ENCODE results near the gene MCUB. TPM values are rescaled to one million over a fixed set of nuclear protein-coding genes. Genes with fewer than 3 reads are reported as not detected.
"Not testable (repeated sequence)": the region's sequence is repeated elsewhere in the genome, so short reads cannot be mapped to it uniquely, and the experiment has no call there.

MCUB gene
- total RNA-seq, 3 donors from 2014 or later (not counting 1 experiment from before 2014, with no cell fraction given) = 25.1 to 35.8 (median 31.1) TPM

DNA sequence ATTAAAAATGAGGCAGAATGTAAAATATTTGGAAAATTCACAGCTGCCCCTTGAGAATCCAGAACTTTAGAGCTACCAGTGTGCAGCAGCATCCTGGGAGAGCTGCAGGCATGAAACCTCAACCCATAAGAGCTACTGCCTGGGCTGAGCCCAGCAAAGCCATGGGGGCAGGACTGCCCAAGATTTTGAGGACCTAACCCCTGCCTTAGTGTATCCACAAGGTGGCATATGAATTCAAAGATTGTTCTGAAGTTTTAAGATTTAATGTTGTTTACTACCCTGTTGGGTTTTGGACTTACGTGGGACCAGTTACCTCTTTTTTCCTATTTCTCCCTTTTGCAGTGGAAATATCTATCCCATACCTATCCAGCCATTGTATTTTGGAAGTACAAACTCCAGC is 116.8 kb downstream of the MCUB start:
- Histone ChIP-seq H3K27me3 (ENCODE audit: control insufficient read depth, insufficient read depth, low read length) (no peaks in the 10 kb centered on the region), H3K9me3 (ENCODE audit: control insufficient read depth, insufficient read depth, low read length) (no peaks in the 10 kb centered on the region), H3K27ac (ENCODE audit: low read length) (no peak overlapping the region), H3K36me3 (ENCODE audit: control insufficient read depth, insufficient read depth, low read length) (no peaks in the 10 kb centered on the region), H3K4me3 (ENCODE audit: low read length) (no peak overlapping the region), H3K4me1 (ENCODE audit: control insufficient read depth, insufficient read depth, low read length) (no peaks in the 10 kb centered on the region)
- no CpG with 5 or more reads among the region's 1 CpG for WGBS (ENCODE audit: insufficient coverage)
- intact Hi-C loops (cut with micrococcal nuclease) = no loop called here
- DNase-seq = no peak
- H3K4me1 Mint-ChIP-seq = peaks cover 4 to 14% of the 10 kb centered on the region in 2 donors
- H3K4me3 Mint-ChIP-seq = no peak overlapping the region
- H3K36me3 Mint-ChIP-seq = no peaks in the 10 kb centered on the region
- TF ChIP-seq, protein P1, sequence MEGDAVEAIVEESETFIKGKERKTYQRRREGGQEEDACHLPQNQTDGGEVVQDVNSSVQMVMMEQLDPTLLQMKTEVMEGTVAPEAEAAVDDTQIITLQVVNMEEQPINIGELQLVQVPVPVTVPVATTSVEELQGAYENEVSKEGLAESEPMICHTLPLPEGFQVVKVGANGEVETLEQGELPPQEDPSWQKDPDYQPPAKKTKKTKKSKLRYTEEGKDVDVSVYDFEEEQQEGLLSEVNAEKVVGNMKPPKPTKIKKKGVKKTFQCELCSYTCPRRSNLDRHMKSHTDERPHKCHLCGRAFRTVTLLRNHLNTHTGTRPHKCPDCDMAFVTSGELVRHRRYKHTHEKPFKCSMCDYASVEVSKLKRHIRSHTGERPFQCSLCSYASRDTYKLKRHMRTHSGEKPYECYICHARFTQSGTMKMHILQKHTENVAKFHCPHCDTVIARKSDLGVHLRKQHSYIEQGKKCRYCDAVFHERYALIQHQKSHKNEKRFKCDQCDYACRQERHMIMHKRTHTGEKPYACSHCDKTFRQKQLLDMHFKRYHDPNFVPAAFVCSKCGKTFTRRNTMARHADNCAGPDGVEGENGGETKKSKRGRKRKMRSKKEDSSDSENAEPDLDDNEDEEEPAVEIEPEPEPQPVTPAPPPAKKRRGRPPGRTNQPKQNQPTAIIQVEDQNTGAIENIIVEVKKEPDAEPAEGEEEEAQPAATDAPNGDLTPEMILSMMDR (IDR thresholded peaks at IDR 0.05) = no peak
- ATAC-seq = no peak
- no peak overlapping the region for H3K27ac Mint-ChIP-seq
- H3K27me3 Mint-ChIP-seq (ENCODE audit: low read depth in 2 of 2) = no peaks in the 10 kb centered on the region
- H3K9me3 Mint-ChIP-seq = no peaks in the 10 kb centered on the region

DNA sequence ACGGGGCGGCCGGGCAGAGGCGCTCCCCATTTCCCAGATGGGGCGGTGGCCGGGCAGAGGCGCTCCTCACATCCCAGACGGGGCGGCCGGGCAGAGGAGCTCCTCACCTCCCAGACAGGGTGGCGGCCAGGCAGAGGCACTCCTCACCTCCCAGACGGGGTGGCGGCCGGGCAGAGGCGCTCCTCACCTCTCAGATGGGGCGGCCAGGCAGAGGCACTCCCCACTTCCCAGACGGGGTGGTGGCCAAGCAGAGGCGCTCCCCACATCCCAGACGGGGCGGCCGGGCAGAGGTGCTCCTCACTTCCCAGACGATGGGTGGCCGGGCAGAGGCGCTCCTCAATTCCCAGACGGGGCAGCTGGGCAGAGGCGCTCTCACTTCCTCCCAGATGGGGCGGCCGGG is 118.4 kb downstream of the MCUB start:
- H3K36me3 Mint-ChIP-seq; DNase-seq; H3K36me3 ChIP-seq (ENCODE audit: control insufficient read depth, insufficient read depth, low read length); H3K27ac Mint-ChIP-seq; H3K4me3 Mint-ChIP-seq; H3K9me3 ChIP-seq (ENCODE audit: control insufficient read depth, insufficient read depth, low read length); H3K9me3 Mint-ChIP-seq; H3K27me3 Mint-ChIP-seq (ENCODE audit: low read depth in 2 of 2); H3K27me3 ChIP-seq (ENCODE audit: control insufficient read depth, insufficient read depth, low read length); ATAC-seq; intact Hi-C loops (cut with micrococcal nuclease); H3K4me3 ChIP-seq (ENCODE audit: low read length); H3K4me1 ChIP-seq (ENCODE audit: control insufficient read depth, insufficient read depth, low read length); H3K27ac ChIP-seq (ENCODE audit: low read length): not testable (repeated sequence)
- H3K4me1 Mint-ChIP-seq = peaks cover 4 to 14% of the 10 kb centered on the region in 2 donors
- 97% methylated on average over 28 of the region's 28 CpGs for WGBS (ENCODE audit: insufficient coverage)

DNA sequence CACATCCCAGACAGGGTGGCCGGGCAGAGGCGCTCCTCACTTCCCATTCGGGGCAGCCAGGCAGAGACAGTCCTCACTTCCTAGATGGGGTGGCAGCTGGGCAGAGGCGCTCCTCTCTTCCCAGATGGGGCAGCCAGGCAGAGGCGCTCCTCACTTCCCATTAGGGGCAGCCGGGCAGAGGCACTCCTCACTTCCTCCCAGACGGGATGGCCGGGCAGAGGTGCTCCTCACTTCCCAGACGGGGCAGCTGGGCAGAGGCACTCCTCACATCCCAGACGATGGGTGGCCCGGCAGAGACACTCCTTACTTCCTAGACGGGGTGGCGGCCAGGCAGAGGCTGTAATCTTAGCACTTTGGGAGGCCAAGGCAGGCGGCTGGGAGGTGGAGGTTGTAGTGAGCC is 118.9 kb downstream of the MCUB start:
- H3K9me3 ChIP-seq (ENCODE audit: control insufficient read depth, insufficient read depth, low read length); H3K27me3 Mint-ChIP-seq (ENCODE audit: low read depth in 2 of 2); H3K27ac Mint-ChIP-seq; H3K4me1 ChIP-seq (ENCODE audit: control insufficient read depth, insufficient read depth, low read length); H3K36me3 ChIP-seq (ENCODE audit: control insufficient read depth, insufficient read depth, low read length); intact Hi-C loops (cut with micrococcal nuclease); DNase-seq; H3K4me3 ChIP-seq (ENCODE audit: low read length); H3K27me3 ChIP-seq (ENCODE audit: control insufficient read depth, insufficient read depth, low read length); H3K36me3 Mint-ChIP-seq; H3K27ac ChIP-seq (ENCODE audit: low read length); ATAC-seq; H3K9me3 Mint-ChIP-seq; H3K4me3 Mint-ChIP-seq: not testable (repeated sequence)
- WGBS (ENCODE audit: insufficient coverage) = 99% methylated on average over 12 of the region's 14 CpGs
- peaks cover 4 to 14% of the 10 kb centered on the region in 2 donors for H3K4me1 Mint-ChIP-seq

DNA sequence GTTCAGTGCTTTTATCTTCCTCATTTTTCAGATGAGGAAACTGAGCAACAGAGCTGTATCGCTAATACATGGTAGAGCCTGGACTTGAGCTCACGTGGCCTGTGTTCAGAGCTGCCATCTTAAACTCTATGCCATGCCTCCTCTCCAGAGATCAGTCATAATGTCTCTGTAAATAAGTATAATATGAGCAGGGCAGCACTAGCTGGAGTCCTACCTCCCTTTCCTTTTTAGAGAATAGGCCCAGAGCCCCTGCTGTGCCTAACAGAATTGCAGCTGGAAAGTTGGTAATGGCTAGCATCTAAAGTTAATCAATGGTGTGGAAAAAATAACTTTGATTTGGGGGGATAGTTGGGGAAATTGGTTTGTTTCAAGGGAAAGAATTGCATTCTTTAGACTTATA is 122.8 kb downstream of the MCUB start:
- Mint-ChIP-seq H3K27ac (no peak overlapping the region), H3K9me3 (no peaks in the 10 kb centered on the region), H3K4me3 (no peak overlapping the region), H3K4me1 (peaks cover 0 to 6% of the 10 kb centered on the region in 2 donors), H3K36me3 (peaks cover 13% of the 10 kb centered on the region), H3K27me3 (ENCODE audit: low read depth in 2 of 2) (no peaks in the 10 kb centered on the region)
- no peak overlapping the region for H3K27ac ChIP-seq (ENCODE audit: low read length)
- no peak for ATAC-seq
- no peaks in the 10 kb centered on the region for H3K4me1 ChIP-seq (ENCODE audit: control insufficient read depth, insufficient read depth, low read length)
- no peaks in the 10 kb centered on the region for H3K27me3 ChIP-seq (ENCODE audit: control insufficient read depth, insufficient read depth, low read length)
- no peak overlapping the region for H3K4me3 ChIP-seq (ENCODE audit: low read length)
- TF ChIP-seq, protein P1 (IDR thresholded peaks at IDR 0.05) = no peak
- DNase-seq = no peak
- WGBS (ENCODE audit: insufficient coverage) = 97% methylated on average over 2 of the region's 2 CpGs
- no peaks in the 10 kb centered on the region for H3K9me3 ChIP-seq (ENCODE audit: control insufficient read depth, insufficient read depth, low read length)
- intact Hi-C loops (cut with micrococcal nuclease) = no loop called here
- peaks cover 30% of the 10 kb centered on the region for H3K36me3 ChIP-seq (ENCODE audit: control insufficient read depth, insufficient read depth, low read length)

Measured in natural killer cell (primary cell).